Renal cortical epithelial cell (primary cell): ENCODE data around the gene SLC35F1. TPM values are rescaled to one million over a fixed set of nuclear protein-coding genes. Genes with fewer than 3 reads are reported as not detected.
"Not testable (repeated sequence)": the region's sequence is repeated elsewhere in the genome, so short reads cannot be mapped to it uniquely, and the experiment has no call there.

Source experiments
- DNase-seq: peaks from one replicate; pipeline ENCODE4 v3.0.0-alpha.2; 2011; ENCODE audit warnings: low read depth
- total RNA-seq: library from RNA; depleted of rRNA; stranded (reverse); fragments of >200 nt; gene quantifications from 2 replicates; pipeline ENCODE4 v1.2.3, GENCODE V29; 2014

Gene SLC35F1
- total RNA-seq, 1 donor from 2014 or later, result 0.05 TPM

DNA sequence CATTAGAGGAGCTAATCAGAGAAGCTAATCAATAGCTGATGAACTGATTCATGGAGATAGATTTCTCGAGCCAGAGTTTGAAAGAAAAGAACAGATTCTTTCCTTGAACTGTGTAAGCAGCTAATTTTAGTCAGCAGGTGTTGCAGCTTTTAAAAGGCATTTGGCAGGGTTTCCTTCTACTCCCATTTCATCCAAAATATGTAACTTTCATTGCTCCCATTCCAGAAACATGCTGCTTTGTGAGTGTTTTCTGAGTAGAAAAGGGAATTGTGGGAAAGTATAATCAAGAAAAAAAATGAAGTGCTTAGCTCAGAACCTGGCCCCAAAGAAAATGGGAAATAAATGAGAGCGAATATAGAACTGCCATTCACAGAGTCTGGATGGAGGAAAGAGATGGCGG, 20.8 kb downstream of the SLC35F1 start:
- no peak for DNase-seq

DNA sequence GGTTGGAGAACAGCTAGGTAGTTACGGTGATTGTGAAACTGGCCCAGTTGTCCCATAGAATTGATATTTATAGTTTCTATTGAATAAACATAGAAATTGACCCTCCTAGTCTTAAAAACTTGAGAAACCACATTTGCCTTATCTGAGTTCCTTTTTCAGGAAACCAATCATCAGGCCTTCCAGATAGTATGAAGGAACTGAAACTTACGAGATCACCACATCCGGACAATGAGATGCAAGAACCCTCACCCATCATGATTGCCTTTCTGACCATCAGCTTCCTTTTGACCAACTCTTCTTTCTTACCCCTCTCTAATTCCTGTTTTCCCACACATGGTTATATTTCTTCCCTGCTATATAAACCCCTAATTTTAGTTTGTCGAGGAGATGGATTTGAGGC, 21.8 kb downstream of the SLC35F1 start:
- DNase-seq, result no peak

GRCh38 chr6:117929501-117929900, 22.4 kb downstream of the SLC35F1 start:
- DNase-seq, result no peak

DNA sequence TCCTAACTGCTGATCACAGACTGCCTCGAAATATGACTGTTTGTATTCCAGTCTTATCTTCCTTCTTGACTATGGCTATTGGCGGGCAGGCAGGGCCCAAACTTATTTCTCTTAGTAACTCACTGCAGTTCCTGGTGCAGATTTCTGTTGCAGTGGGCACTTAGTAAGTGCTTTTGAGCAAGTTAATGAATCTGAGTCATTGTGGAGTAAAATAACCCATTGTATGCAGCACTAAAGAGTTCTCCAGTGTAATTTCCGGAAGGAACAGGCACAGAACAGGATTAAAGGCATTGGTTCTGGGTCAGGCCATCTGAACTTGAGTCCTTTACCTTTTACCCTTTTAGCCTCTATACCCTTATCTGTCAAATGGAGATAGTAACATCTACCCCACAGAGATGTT, 23.6 kb downstream of the SLC35F1 start:
- no peak for DNase-seq

GRCh38 chr6:117932001-117932400, 24.9 kb downstream of the SLC35F1 start:
- no peak for DNase-seq

GRCh38 chr6:117932676-117933075, 25.6 kb downstream of the SLC35F1 start:
- no peak for DNase-seq

DNA sequence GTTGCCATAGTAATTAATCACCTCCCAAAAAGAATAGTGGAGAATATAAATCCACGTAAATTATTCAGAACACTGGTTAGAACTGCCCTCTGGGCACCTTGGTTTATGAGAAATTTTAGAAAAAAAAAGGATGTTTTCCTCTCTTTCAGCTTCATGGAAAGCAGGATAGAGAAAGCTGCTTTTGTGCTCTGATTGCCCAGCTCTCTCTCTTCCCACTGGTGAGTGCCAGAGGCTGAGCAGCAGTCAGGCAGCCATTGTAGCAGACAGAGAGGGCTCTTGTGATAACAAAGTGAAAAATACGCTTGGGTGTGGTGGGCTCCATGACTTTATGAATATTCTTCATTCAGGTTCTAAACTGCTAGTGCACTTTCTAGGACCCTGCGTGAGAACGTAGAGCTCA, 26.4 kb downstream of the SLC35F1 start:
- no peak for DNase-seq

- no peak for DNase-seq
These were observed 31.4 kb downstream of the SLC35F1 start for GRCh38 chr6:117938311-117938995.

GRCh38 chr6:117947234-117947633, 40.2 kb downstream of the SLC35F1 start:
- no peak for DNase-seq

DNA sequence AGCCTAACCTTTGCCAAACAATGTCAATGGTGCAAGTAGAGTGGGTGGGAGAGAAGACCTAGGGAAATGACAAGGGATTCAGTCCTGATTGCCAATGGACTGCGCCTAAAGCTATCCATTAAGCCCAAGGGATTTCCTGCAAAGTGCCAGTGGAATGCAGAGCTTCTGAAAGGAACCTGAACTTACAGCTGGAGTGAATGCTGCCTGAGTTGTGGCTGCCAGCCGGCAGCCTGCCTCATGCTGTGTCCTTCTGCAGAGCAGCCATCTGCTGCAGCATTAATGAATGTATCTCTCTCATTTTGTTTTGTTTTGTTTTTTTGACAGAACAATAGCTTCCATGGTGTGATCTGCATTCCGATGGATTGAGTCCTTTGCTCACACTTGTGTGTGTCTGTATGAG, 44.7 kb downstream of the SLC35F1 start:
- DNase-seq, result no peak

DNA sequence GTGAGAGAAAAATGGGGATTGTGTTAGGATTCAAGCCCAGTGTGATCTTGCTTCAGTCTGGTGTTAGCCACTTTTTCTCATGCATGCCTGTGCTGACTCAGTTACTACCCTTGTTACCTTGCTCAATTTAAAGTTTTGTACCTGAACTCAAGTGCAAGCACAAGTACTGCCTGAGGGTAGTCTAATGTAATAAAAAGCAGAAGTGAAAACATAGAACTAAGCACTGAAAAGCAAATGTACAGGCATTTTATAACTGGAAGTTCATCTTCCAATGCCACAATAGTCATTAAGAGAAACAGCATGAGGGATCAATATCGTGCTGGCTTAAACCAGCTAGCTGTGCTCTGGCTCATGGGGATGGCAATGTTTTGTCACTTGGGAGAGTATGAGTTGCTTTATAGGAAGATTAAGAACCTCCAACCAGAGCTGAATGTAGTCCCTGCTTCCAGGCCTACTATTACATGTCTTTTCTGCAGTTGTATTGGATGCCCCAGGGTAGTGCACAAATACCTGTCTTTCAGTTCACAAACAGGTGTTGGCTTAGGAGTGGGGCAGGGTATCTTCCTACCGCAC, 48.7 kb downstream of the SLC35F1 start:
- DNase-seq, result no peak

- DNase-seq, result peak; percentile 2
These were observed 49.3 kb downstream of the SLC35F1 start for GRCh38 chr6:117956386-117956785.

DNA sequence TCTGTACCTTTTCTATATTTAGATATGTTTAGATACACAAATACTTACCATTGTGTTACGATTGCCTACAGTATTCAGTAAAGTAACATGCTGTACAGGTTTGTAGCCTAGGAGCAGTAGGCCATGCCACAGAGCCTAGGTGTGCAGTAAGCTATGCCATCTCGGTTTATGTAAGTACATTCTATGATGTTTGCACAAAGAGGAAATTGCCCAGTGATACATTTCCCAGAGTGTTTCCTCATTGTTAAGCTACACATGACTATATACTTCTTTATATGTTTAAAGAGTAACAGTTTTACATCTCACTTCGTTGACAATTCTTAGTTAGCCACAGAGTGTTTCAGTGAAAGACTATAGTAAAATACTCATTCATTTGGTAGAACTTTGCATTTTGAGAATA, 51.5 kb downstream of the SLC35F1 start:
- DNase-seq, result no peak

- DNase-seq, result no peak
These were observed 53.8 kb downstream of the SLC35F1 start for GRCh38 chr6:117960877-117961276.

DNA sequence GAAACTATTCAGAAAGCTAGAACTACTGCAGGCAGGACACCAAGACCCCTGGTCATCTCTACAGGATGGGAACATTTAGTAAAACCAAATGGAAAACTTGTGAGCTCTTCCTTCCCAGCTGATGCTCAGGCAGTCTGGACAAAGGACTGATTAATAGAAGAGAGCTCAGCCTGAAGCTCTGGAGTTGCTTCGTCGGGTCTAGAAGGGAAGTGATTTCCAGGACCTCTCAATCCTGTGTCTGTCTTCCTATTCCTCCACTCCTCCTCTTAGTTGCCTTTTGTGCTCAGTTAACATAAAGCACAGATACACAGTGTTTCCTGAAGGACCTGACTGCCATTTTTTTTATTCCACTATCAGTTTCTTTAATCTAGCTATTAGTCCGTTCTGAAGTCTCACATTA, 54.2 kb downstream of the SLC35F1 start:
- DNase-seq, result no peak

DNA sequence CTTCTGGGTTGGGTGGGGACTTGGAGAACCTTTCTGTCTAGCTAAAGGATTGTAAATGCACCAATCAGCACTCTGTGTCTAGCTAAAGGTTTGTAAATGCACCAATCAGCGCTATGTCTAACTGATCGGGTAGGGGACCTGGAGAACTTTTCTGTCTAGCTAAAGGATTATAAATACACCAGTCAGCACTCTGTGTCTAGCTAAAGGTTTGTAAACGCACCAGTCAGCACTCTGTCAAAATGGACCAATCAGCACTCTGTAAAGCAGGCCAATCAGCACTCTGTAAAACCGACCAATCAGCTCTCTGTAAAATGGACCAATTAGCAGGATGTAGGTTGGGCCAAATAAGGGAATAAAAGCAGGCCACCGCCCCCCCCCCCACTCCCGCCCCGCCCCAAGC, 58.7 kb downstream of the SLC35F1 start:
- not testable (repeated sequence) for DNase-seq

- no peak for DNase-seq
These were observed 64.6 kb downstream of the SLC35F1 start for GRCh38 chr6:117971637-117972036.

DNA sequence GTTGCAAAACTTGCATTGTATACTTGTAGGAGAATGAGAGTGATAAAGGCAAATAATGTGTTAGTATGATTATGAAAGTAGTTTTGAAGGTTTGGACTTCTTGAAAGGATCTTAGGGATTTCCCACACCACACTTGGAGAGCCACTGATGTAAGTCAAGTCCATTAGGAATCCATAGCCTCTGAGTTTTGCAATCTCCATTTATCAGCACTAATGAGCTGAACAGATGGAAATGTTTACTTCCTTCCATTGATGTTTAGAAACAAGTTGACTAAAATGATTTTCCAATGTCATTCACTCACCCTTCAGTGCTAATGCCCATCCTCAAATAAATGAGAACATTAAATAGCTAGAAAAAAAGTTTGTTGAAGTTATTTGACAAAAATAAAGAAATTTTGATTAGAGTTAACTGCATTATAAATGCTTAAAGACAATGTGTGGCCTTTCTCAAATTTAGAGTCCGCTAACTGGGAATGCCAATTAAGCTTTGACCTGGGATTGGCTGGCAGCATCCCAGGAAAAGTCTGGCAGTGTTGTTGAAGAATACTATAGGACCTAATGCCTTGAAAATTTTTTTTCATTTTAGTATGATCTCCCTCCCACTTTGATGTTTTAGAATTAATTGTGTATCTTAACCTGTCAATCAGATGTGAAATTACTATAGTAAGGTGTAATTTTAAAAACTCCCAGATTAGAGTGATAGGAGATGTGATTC, 68.0 kb downstream of the SLC35F1 start:
- DNase-seq, result no peak

DNA sequence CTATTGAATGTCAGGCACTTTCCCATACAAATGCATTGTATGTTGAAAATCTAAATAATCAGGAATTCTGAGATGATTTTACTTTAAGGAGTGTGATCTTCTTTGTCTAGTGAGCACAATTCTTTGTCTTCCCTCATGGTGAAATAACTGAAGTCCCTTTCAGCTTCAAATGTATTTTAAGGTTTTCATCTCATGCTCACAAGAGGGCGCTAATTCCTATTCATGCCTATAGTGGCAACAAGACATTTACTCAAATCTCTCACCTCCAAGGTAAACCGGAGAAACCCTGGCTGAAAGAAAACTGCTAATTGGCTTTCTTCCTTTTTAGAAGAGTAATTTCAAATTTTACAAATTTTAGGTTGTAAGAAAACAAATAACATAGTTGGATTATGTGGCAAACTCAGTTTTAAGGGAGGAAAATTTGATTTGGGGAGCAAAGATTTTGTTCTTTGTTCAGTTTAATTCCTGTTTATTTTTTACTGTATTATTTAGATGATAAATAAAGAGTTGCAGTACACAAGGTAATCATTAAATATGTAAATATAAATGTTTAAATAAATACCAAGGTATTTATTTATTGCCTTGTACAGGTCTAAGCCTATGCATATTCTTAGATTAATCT, 69.1 kb downstream of the SLC35F1 start:
- peak; percentile 62 for DNase-seq

- no peak for DNase-seq
These were observed 78.9 kb downstream of the SLC35F1 start for GRCh38 chr6:117985916-117986315.

DNA sequence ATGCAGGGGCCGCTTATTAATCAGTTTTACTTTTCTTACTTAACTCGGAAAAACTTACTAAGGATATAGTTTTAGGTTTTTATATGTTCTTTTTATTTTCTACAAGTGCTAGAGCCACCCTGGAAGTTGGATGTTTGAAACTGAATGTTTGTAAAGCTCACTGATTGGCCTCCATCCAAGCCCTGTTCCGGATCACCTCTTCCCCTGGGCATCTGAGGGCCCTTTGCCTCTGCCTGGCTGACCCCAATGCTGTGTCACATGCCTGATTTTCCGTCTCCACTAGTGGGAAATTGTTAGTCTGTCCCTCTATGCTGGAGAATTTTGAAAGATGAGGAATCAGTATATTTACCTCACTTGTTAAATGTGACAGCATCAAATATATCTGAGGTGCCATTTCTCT, 79.3 kb downstream of the SLC35F1 start:
- DNase-seq, result no peak

- DNase-seq, result no peak
These were observed 82.0 kb downstream of the SLC35F1 start for GRCh38 chr6:117989086-117989485.

DNA sequence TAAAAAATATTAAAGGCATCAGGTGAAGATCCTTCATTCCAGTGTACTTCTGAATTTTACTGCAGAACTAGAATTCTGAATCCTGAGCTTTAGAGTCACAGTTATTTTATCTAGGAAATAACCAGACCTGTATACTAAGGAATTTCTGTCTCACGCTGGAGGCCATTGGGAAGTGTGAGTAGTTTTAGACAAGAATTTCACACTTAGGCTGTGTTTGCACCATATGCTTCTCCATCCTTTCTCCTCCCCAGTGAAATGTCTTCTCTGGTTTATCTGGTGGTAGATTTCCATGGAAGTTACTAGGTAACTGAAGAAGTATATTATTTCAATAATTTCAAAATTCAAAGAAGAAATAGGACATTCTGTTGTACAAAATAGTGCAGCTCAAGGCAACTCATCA, 83.1 kb downstream of the SLC35F1 start:
- no peak for DNase-seq
